Measurements from ENCODE around the gene DFFA. TPM values are rescaled to one million over a fixed set of nuclear protein-coding genes. Genes with fewer than 3 reads are reported as not detected.

DFFA gene
- total and polyA plus RNA-seq, 2 donors (not counting 3 experiments of a cell fraction or from before 2014, with no cell fraction given) = 30.0 to 44.5 TPM

GRCh38 chr1:10497109-10497508 lies 24.8 kb upstream of the DFFA start:
- Histone ChIP-seq H3K27ac (ENCODE audit: insufficient read depth, low read depth, low read length) (no peak overlapping the region), H3K4me3 (replicated peaks in 1 of 3; ENCODE audit: insufficient read depth in 1 of 3, low read depth in 1 of 3, low read length in 3 of 3) (no peak overlapping the region), H3K4me2 (ENCODE audit: insufficient read depth, low read length) (no peak overlapping the region), H3K79me2 (ENCODE audit: control insufficient read depth, insufficient read depth, low read length) (peaks cover 32% of the 10 kb centered on the region), H3K9me1 (replicated peaks; ENCODE audit: control insufficient read depth, extremely low read depth, insufficient read depth, low read length) (no peaks in the 10 kb centered on the region), H3K27me3 (ENCODE audit: control insufficient read depth in 2 of 2, insufficient read depth in 2 of 2, low read length in 2 of 2) (no peaks in the 10 kb centered on the region), H3K36me3 (ENCODE audit: control insufficient read depth in 2 of 2, extremely low read depth in 1 of 2, insufficient read depth in 2 of 2, low read length in 2 of 2) (peaks cover 0 to 3% of the 10 kb centered on the region in 2 experiments), H2AFZ (ENCODE audit: low read depth, low read length) (no peak overlapping the region), H3K9ac (replicated peaks; ENCODE audit: extremely low read depth, insufficient read depth, low read length) (no peak overlapping the region), H4K20me1 (replicated peaks; ENCODE audit: control insufficient read depth, extremely low read depth, insufficient read depth, low read length) (no peaks in the 10 kb centered on the region), H3K9me3 (replicated peaks; ENCODE audit: control insufficient read depth, insufficient read depth, low read length) (no peaks in the 10 kb centered on the region), H3K4me1 (ENCODE audit: control insufficient read depth, extremely low read depth, insufficient read depth, low read length) (peaks cover 5% of the 10 kb centered on the region)
- CTCF ChIA-PET = interaction anchor here (1.1 to 3.2 kb wide), 3 partner anchors 10 to 370 kb away, joined by 3 to 17 read pairs (median 7); partner anchors contain the start of gene CENPS
- dilution Hi-C loops (cut with MboI; ENCODE audit: extremely low pct_ligation_motif_present, low sequenced_read_pairs) = no loop called here
- DNase-seq (ENCODE audit: low read depth, low spot score) (no peak), FAIRE-seq (no peak)
- intact Hi-C loops (cut with micrococcal nuclease) = no loop called here
- no TSS peak for BruUV-seq (replicated peaks)
- TF ChIP-seq JUN (IDR thresholded peaks at IDR 0.05; ENCODE audit: borderline replicate concordance, insufficient read depth, insufficient read length, low read depth) (no peak), GATA2 (IDR thresholded peaks at IDR 0.05; ENCODE audit: insufficient read depth, insufficient read length, low read depth, low read length) (no peak), MYC (IDR thresholded peaks at IDR 0.05; ENCODE audit: low read depth, low read length) (no peak), POLR2AphosphoS5 (IDR thresholded peaks at IDR 0.05; ENCODE audit: insufficient read depth, low read depth, low read length) (no peak), CTCF (IDR thresholded peaks at IDR 0.05; ENCODE audit: extremely low read depth in 1 of 2, insufficient read depth in 1 of 2, low read depth in 1 of 2, low read length in 2 of 2) (no peak), FOS (IDR thresholded peaks at IDR 0.05; ENCODE audit: borderline replicate concordance, insufficient read depth, low read length) (no peak), POLR2A (IDR thresholded peaks at IDR 0.05; ENCODE audit: low read depth, low read length) (no peak), EZH2 (IDR thresholded peaks at IDR 0.05; ENCODE audit: borderline replicate concordance, low read depth, low read length, severe bottlenecking) (no peak), MAX (IDR thresholded peaks at IDR 0.05; ENCODE audit: insufficient read depth, insufficient read length) (no peak)
- POLR2A ChIA-PET = no interaction called here
